Measurements from ENCODE around the gene ZNF622. TPM values are rescaled to one million over a fixed set of nuclear protein-coding genes. Genes with fewer than 3 reads are reported as not detected.

The ZNF622 gene
- total RNA-seq, 4 donors from 2014 or later = 25.8 to 36.1 (median 30.0) TPM

DNA sequence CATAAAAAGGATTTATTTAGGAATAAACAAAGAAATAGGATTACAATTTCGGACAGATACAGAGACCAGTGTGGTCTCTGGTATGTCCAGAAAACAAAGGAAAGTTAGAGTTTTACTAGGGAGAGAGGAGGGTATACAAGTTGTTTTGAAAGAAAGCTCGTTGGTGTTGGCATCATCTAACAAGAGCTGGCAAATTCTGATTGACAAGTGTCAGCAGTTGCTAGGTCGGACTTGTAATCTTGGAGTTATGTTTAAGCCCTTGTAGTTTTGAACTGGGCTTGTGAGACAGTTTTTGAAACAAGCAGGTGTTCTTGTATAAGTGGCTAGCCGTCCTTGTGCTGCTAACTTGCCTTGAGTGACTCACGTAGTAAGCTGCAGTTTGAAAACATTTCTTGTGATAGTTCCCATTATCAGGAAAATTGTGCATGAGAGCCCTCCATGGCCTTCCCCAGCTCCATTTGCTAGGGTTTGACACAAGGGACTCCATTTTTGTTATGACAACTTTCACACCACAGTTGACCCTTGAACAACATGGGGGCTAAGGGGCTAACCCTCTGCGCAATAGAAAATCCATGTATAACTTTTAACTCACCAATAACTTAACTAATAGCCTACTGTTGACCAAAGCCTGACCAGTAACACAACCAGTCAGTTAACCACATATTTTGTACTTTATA is 48.1 kb downstream of the ZNF622 start:
- intact Hi-C loops (cut with DNase I; ENCODE audit: low total_unique reads) = no loop called here
- 75 to 86% methylated on average over 6 of the region's 6 CpGs for WGBS, 2 donors
- no peak for DNase-seq (ENCODE audit: low spot score in 2 of 2)
- TF ChIP-seq CTCF (IDR thresholded peaks at IDR 0.05) (no peak), POLR2A (IDR thresholded peaks at IDR 0.05) (no peak)
- H3K4me3 ChIP-seq (ENCODE audit: low read depth, poor library complexity, severe bottlenecking) = no peak overlapping the region

- WGBS, 2 donors = 68 to 85% methylated on average over 2 of the region's 2 CpGs
- no peak overlapping the region for H3K4me3 ChIP-seq (ENCODE audit: low read depth, poor library complexity, severe bottlenecking)
- TF ChIP-seq POLR2A (IDR thresholded peaks at IDR 0.05) (no peak), CTCF (IDR thresholded peaks at IDR 0.05) (no peak)
- intact Hi-C loops (cut with DNase I; ENCODE audit: low total_unique reads) = no loop called here
- DNase-seq (ENCODE audit: low spot score in 2 of 2) = no peak
Observed at GRCh38 chr5:16414861-16415260, 50.7 kb downstream of the ZNF622 start.

DNA sequence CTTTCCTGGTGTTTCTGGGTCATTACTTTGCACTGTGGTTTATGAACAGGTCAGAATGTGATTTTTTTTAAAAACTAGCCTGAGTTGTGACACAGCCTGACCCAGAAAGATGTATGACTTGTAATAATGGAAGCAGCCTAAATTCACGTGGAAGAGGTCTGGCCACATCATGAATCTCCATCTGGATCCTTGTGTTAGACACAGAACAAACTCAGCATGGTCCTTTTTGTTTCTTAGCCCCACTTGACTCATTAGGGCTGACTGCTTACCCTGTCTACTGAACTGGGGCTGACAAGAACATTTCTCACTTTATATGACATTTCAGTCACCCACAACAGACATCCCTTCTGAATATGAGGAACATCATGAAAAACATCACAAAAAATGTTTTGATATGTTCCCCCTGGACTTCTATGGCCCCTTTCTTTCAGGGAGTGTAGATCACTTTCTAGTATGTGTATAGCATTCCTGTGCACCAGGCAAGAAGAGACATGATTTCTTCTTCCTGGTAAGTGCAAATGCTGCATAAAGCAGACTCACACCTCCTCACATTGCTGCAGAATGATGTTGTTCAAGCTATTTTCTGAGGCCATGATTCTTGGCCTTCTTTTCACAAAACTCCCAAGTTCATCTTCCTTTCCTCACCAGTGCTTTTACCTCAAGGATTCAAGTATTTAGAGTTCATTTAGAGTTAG is 52.3 kb downstream of the ZNF622 start:
- no peak overlapping the region for H3K4me3 ChIP-seq (ENCODE audit: low read depth, poor library complexity, severe bottlenecking)
- WGBS, 2 donors = 31 to 60% methylated on average over 1 of the region's 1 CpG
- no peak for DNase-seq (ENCODE audit: low spot score in 2 of 2)
- intact Hi-C loops (cut with DNase I; ENCODE audit: low total_unique reads) = no loop called here
- TF ChIP-seq CTCF (IDR thresholded peaks at IDR 0.05) (no peak), POLR2A (IDR thresholded peaks at IDR 0.05) (no peak)

- DNase-seq (ENCODE audit: low spot score in 2 of 2) = no peak
- TF ChIP-seq CTCF (IDR thresholded peaks at IDR 0.05) (no peak), POLR2A (IDR thresholded peaks at IDR 0.05) (no peak)
- intact Hi-C loops (cut with DNase I; ENCODE audit: low total_unique reads) = no loop called here
- H3K4me3 ChIP-seq (ENCODE audit: low read depth, poor library complexity, severe bottlenecking) = no peak overlapping the region
Observed at GRCh38 chr5:16412556-16412955, 53.0 kb downstream of the ZNF622 start.

GRCh38 chr5:16411741-16412455 is 53.7 kb downstream of the ZNF622 start:
- TF ChIP-seq POLR2A (IDR thresholded peaks at IDR 0.05) (no peak), CTCF (IDR thresholded peaks at IDR 0.05) (no peak)
- no peak overlapping the region for H3K4me3 ChIP-seq (ENCODE audit: low read depth, poor library complexity, severe bottlenecking)
- intact Hi-C loops (cut with DNase I; ENCODE audit: low total_unique reads) = no loop called here
- DNase-seq (ENCODE audit: low spot score in 2 of 2) = no peak
- 57 to 77% methylated on average over 3 of the region's 3 CpGs for WGBS, 2 donors
